Measurements from ENCODE around the gene TNFSF15. TPM values are rescaled to one million over a fixed set of nuclear protein-coding genes. Genes with fewer than 3 reads are reported as not detected.

The TNFSF15 gene
- total RNA-seq, 1 donor from 2014 or later, result 0.11 TPM

DNA sequence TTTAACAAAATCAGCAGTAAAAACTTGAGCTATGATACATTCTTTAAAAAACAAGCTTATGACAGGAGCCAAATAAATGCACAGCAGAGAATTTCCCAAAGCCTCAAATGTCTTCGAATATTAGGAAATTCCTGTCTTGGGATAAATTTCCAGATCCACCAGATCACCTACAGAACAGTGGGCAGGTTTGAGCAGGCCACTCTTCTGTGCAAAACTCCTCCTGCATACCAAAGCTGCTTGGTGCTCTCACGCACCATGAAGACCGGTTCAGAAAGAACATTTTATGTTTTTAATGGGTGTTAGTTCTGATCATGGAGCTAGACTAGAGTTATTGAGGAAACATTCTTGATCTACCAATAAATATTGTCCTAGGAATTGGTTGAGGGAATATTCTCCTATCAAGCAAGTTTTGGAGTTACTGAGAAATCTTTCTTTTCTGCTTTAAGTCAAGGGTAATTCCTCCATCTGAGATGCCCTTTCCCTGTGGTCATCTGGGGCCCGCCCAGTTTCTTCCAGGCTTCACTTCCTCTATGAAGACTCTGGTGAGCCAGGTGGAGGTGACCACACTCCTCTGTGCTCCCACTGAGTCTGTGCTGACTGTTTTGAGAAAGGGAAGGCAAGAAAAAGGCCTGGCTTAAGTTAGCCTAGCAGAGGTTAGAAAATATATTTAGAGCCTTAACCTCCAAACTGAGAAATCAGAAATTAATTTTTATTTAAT is 17.9 kb downstream of the TNFSF15 start:
- Histone ChIP-seq H3K9me3 (replicated peaks) (no peaks in the 10 kb centered on the region), H3K36me3 (no peaks in the 10 kb centered on the region), H3K4me3 (no peak overlapping the region), H3K27ac (replicated peaks) (no peak overlapping the region), H3K27me3 (ENCODE audit: low read depth) (peaks cover 39% of the 10 kb centered on the region), H3K4me1 (no peaks in the 10 kb centered on the region)
- no peak for DNase-seq
- intact Hi-C loops (cut with micrococcal nuclease), result no loop called here
- no peak for TF ChIP-seq CTCF (IDR thresholded peaks at IDR 0.05; ENCODE audit: borderline replicate concordance)

DNA sequence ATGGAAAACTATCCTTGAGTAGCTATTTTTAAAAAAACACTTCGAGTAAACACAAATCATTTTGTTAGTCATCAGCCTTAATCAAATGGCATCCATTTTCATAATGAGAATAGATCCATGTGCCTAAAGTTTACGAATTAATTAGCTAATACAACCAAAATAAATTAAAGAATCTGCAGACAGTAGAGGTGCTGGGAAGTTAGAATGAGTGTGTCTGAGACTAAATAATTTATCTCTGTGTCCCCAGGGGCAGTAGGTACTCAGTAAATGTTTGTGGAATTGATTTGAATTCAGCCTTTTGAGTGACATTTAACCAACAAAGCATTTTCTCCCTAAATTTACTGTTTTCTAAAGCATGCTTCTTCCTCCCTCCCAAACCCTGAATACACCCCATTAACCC is 18.6 kb downstream of the TNFSF15 start:
- Histone ChIP-seq H3K9me3 (replicated peaks) (no peaks in the 10 kb centered on the region), H3K36me3 (no peaks in the 10 kb centered on the region), H3K27me3 (ENCODE audit: low read depth) (peaks cover 46% of the 10 kb centered on the region), H3K27ac (replicated peaks) (no peak overlapping the region), H3K4me1 (no peaks in the 10 kb centered on the region), H3K4me3 (no peak overlapping the region)
- no peak for TF ChIP-seq CTCF (IDR thresholded peaks at IDR 0.05; ENCODE audit: borderline replicate concordance)
- no peak for DNase-seq
- intact Hi-C loops (cut with micrococcal nuclease), result no loop called here

DNA sequence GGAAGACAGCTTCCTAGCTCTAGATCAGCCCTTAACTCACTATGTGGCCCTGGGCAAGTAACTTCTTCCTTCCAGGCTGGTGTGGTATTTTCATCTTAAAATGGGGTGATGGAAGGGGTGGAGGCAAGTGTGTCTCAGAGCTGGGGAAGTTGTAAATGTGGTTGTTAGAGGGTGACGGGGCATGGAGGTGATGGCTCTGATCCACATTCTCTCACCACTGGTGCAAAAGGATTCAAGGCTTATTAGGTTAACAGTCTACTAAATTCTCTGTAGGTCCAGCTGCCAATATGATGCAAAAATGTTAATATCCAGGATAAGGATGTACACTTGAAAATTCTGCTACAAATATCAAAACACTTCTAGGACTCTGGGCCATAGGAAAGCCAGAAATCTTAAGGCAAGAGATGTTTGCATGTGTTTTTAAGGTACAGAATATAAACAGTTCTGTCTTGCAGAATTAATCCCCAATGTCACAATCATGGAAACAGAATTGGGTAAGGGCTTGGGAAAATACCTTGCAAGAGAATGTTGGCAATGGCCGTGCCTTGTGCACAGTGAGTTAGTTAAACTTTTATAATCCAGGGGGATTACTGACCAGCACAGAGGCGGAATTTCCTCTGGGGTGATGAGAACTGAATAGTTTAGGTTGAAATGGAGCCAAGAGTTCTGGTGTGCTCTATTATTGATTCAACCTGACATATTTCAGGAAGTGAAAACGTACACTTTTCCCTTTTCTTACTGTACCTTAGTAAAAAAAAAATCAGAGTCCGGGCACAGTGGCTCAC is 19.8 kb downstream of the TNFSF15 start:
- Histone ChIP-seq H3K27me3 (ENCODE audit: low read depth) (peaks cover 49% of the 10 kb centered on the region), H3K4me3 (no peak overlapping the region), H3K9me3 (replicated peaks) (no peaks in the 10 kb centered on the region), H3K4me1 (no peaks in the 10 kb centered on the region), H3K36me3 (no peaks in the 10 kb centered on the region), H3K27ac (replicated peaks) (no peak overlapping the region)
- intact Hi-C loops (cut with micrococcal nuclease), result no loop called here
- TF ChIP-seq CTCF (IDR thresholded peaks at IDR 0.05; ENCODE audit: borderline replicate concordance), result no peak
- no peak for DNase-seq

- Histone ChIP-seq H3K27ac (replicated peaks) (no peak overlapping the region), H3K9me3 (replicated peaks) (no peaks in the 10 kb centered on the region), H3K27me3 (ENCODE audit: low read depth) (peaks cover 49% of the 10 kb centered on the region), H3K4me3 (no peak overlapping the region), H3K4me1 (no peaks in the 10 kb centered on the region), H3K36me3 (no peaks in the 10 kb centered on the region)
- intact Hi-C loops (cut with micrococcal nuclease), result no loop called here
- TF ChIP-seq CTCF (IDR thresholded peaks at IDR 0.05; ENCODE audit: borderline replicate concordance), result no peak
- no peak for DNase-seq
These were observed 21.0 kb downstream of the TNFSF15 start for GRCh38 chr9:114784721-114785279.

GRCh38 chr9:114782586-114782985 is 23.3 kb downstream of the TNFSF15 start:
- H3K4me3 ChIP-seq, result no peak overlapping the region
- no peak for TF ChIP-seq CTCF (IDR thresholded peaks at IDR 0.05; ENCODE audit: borderline replicate concordance)
- H3K4me1 ChIP-seq, result no peaks in the 10 kb centered on the region
- peaks cover 36% of the 10 kb centered on the region for H3K27me3 ChIP-seq (ENCODE audit: low read depth)
- H3K9me3 ChIP-seq (replicated peaks), result no peaks in the 10 kb centered on the region
- no peaks in the 10 kb centered on the region for H3K36me3 ChIP-seq
- no peak for DNase-seq
- intact Hi-C loops (cut with micrococcal nuclease), result no loop called here
- H3K27ac ChIP-seq (replicated peaks), result no peak overlapping the region

Data from left ventricle myocardium inferior (tissue), 1 donor.